HepG2 (cell line): Measurements from ENCODE around the gene MXRA8. TPM values are rescaled to one million over a fixed set of nuclear protein-coding genes. Genes with fewer than 3 reads are reported as not detected.
A peak's percentile ranks its signal among the peaks of the same experiment; 100 is the strongest.

ENCODE experiments used
- DMAP1 ChIP-seq: IDR thresholded peaks from 2 replicates; pipeline ENCODE4 v1.6.1; 2016
- HMG20B ChIP-seq: conservative IDR thresholded peaks from 2 replicates; pipeline ENCODE4 v1.6.1; 2016; ENCODE audit warnings: missing genetic modification reagents, missing compliant biosample characterization
- MLLT10 ChIP-seq: sonication (generic); formaldehyde crosslinking; IDR thresholded peaks from 2 replicates; pipeline ENCODE4 v1.4.0; 2020; ENCODE audit warnings: missing genetic modification reagents
- MYNN ChIP-seq: sonication (generic); formaldehyde crosslinking; IDR thresholded peaks from 2 replicates; pipeline ENCODE4 v1.4.0; 2020; ENCODE audit warnings: mild to moderate bottlenecking, low read depth, missing genetic modification reagents
- SALL1 ChIP-seq: sonication (generic); formaldehyde crosslinking; IDR thresholded peaks from 2 replicates; pipeline ENCODE4 v1.8.0; 2022; ENCODE audit warnings: mild to moderate bottlenecking, missing genetic modification reagents
- SIN3B ChIP-seq: fragments of 150-350 bp; IDR thresholded peaks from 2 replicates; pipeline ENCODE4 v1.6.1; 2014; ENCODE audit warnings: low read length
- TEAD2 ChIP-seq: sonication (generic); formaldehyde crosslinking; IDR thresholded peaks from 2 replicates; pipeline ENCODE4 v1.9.0; 2021; ENCODE audit warnings: missing genetic modification reagents
- TEAD3 ChIP-seq: optimal IDR thresholded peaks from 2 replicates; pipeline ENCODE3; 2016; ENCODE audit warnings: borderline replicate concordance
- TRIM24 ChIP-seq: sonication (generic); formaldehyde crosslinking; IDR thresholded peaks from 2 replicates; pipeline ENCODE4 v1.8.0; 2022; ENCODE audit warnings: mild to moderate bottlenecking, missing genetic modification reagents
- ZNF296 ChIP-seq: sonication (generic); formaldehyde crosslinking; conservative IDR thresholded peaks from 2 replicates; pipeline ENCODE4 v1.5.0; 2020; ENCODE audit warnings: mild to moderate bottlenecking, missing genetic modification reagents
- ZNF30 ChIP-seq: sonication (generic); formaldehyde crosslinking; IDR thresholded peaks from 2 replicates; pipeline ENCODE4 v1.5.0; 2020; ENCODE audit warnings: mild to moderate bottlenecking, missing genetic modification reagents
- ZNF329 ChIP-seq: sonication (generic); formaldehyde crosslinking; IDR thresholded peaks from 2 replicates; pipeline ENCODE4 v1.9.0; 2021; ENCODE audit warnings: low read depth, mild to moderate bottlenecking, missing genetic modification reagents
- ZNF496 ChIP-seq: sonication (generic); formaldehyde crosslinking; IDR thresholded peaks from 2 replicates; pipeline ENCODE4 v1.8.1; 2023; ENCODE audit warnings: mild to moderate bottlenecking, moderate library complexity, missing genetic modification reagents; ENCODE audit not compliant: insufficient replicate concordance
- ZNF501 ChIP-seq: sonication (generic); formaldehyde crosslinking; IDR thresholded peaks from 2 replicates; pipeline ENCODE4 v1.5.1; 2020; ENCODE audit warnings: mild to moderate bottlenecking, moderate library complexity, missing genetic modification reagents
- polyA plus RNA-seq, 8 experiments: library from polyadenylated mRNA; depleted of rRNA in 3 of 8; stranded (reverse) in 7 of 8; unstranded in 1 of 8; fragments of >200 nt; fragmentation: Illumina TruSeq in 4 of 8; extraction: Trizol in 4 of 8; gene quantifications; 2 replicates each; pipeline versions ENCODE4 v1.2.1 to v1.2.3, GENCODE V29; 2011 to 2016; ENCODE audit warnings: low read depth in 4 of 8, missing spikeins in 1 of 8, mixed read lengths in 1 of 8; ENCODE audit not compliant: insufficient read depth in 1 of 8
- total RNA-seq, 5 experiments: library from RNA; depleted of rRNA; stranded (reverse); fragments of >200 nt; fragmentation: Illumina TruSeq; extraction: Trizol; gene quantifications; 2 replicates each; pipeline ENCODE4 v1.2.3, GENCODE V29; 2016; ENCODE audit warnings: low read depth in 1 of 5
- TF ChIP-seq, protein P1 (sequence below): sonication (generic); formaldehyde crosslinking; IDR thresholded peaks from 2 replicates; pipeline ENCODE4 v1.9.0; 2022; ENCODE audit warnings: missing genetic modification reagents, mild to moderate bottlenecking, borderline replicate concordance
- TF ChIP-seq, protein P2 (sequence below): sonication (generic); formaldehyde crosslinking; IDR thresholded peaks from 2 replicates; pipeline ENCODE4 v1.4.0; 2020; ENCODE audit warnings: mild to moderate bottlenecking, missing genetic modification reagents, borderline replicate concordance
- TF ChIP-seq, protein P3 (sequence below): sonication (generic); formaldehyde crosslinking; IDR thresholded peaks from 2 replicates; pipeline ENCODE4 v1.4.0; 2020; ENCODE audit warnings: missing genetic modification reagents
- TF ChIP-seq, protein P4 (sequence below), 2 experiments: sonication (generic) in 1 of 2; formaldehyde crosslinking in 1 of 2; IDR thresholded peaks; 2 replicates each; pipeline versions ENCODE4 v1.4.0 to v1.6.1; 2016 to 2020; ENCODE audit warnings: borderline replicate concordance in 1 of 2, low read depth in 1 of 2, mild to moderate bottlenecking in 1 of 2, missing genetic modification reagents in 1 of 2
- TF ChIP-seq, protein P5 (sequence below): sonication (generic); formaldehyde crosslinking; IDR thresholded peaks from 2 replicates; pipeline ENCODE4 v1.4.0; 2020; ENCODE audit warnings: missing genetic modification reagents

Gene MXRA8
- total and polyA plus RNA-seq, 2 of the 13 experiments (the other 11 are each of a cell fraction or from before 2014, with no cell fraction given): 19.8 to 44.8 TPM

DNA sequence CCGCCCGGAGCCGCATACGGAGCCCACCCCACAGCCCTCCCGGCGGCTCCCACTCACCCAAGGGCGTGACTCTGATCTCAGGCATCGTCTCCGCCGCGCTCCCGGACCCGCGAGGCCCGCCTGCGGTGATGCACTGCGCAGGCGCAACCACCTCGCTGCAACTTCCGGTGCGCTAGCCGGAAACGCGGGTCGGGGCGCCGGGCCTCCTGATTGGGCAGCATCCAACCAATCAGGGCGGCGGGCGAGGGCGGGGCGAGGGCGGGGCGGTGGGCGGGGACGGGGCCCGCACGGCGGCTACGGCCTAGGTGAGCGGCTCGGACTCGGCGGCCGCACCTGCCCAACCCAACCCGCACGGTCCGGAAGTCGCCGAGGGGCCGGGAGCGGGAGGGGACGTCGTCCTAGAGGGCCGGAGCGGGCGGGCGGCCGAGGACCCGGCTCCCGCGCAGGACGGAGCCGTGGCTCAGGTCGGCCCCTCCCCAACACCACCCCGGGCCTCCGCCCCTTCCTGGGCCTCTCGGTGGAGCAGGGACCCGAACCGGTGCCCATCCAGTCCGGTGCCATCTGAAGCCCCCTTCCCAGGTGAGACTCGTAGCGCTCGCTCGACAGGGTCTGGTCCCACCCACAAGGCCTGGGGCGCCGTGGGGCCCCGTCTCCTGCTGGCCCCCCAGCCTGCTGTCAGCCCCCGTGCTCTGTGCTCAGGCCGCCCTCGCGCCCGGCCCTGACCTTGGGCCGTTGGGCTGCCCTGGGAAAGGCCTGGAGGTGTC, 33.6 kb downstream of the MXRA8 start, which contains the start of the genes CPTP and INTS11 (continued):
- TF ChIP-seq, protein P1, sequence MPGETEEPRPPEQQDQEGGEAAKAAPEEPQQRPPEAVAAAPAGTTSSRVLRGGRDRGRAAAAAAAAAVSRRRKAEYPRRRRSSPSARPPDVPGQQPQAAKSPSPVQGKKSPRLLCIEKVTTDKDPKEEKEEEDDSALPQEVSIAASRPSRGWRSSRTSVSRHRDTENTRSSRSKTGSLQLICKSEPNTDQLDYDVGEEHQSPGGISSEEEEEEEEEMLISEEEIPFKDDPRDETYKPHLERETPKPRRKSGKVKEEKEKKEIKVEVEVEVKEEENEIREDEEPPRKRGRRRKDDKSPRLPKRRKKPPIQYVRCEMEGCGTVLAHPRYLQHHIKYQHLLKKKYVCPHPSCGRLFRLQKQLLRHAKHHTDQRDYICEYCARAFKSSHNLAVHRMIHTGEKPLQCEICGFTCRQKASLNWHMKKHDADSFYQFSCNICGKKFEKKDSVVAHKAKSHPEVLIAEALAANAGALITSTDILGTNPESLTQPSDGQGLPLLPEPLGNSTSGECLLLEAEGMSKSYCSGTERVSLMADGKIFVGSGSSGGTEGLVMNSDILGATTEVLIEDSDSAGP (CRISPR knock-in tag): peak; percentile 41; the same call in 1 of the 2 replicates
- TF ChIP-seq SALL1 (CRISPR knock-in tag) (peak; percentile 55; the same call in 1 of the 2 replicates), SIN3B (no peak), TEAD2 (CRISPR knock-in tag) (no peak), TRIM24 (no peak), MLLT10 (CRISPR knock-in tag) (no peak), TEAD3 (CRISPR knock-in tag) (peak; percentile 6), HMG20B (CRISPR knock-in tag) (no peak), MYNN (CRISPR knock-in tag) (0 out of 2 replicates have a peak, but pooled peaks have one; percentile 54), ZNF496 (CRISPR knock-in tag) (no peak), ZNF30 (CRISPR knock-in tag) (no peak), DMAP1 (CRISPR knock-in tag) (peak; percentile 43; the same call in 1 of the 2 replicates), ZNF296 (CRISPR knock-in tag) (peak; percentile 68; the same call in 1 of the 2 replicates), ZNF329 (CRISPR knock-in tag) (peak; percentile 73; the same call in 1 of the 2 replicates), ZNF501 (peak; percentile 82)
- TF ChIP-seq, protein P2, sequence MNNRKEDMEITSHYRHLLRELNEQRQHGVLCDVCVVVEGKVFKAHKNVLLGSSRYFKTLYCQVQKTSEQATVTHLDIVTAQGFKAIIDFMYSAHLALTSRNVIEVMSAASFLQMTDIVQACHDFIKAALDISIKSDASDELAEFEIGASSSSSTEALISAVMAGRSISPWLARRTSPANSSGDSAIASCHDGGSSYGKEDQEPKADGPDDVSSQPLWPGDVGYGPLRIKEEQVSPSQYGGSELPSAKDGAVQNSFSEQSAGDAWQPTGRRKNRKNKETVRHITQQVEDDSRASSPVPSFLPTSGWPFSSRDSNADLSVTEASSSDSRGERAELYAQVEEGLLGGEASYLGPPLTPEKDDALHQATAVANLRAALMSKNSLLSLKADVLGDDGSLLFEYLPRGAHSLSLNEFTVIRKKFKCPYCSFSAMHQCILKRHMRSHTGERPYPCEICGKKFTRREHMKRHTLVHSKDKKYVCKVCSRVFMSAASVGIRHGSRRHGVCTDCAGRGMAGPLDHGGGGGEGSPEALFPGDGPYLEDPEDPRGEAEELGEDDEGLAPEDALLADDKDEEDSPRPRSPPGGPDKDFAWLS (CRISPR knock-in tag): no peak
- TF ChIP-seq, protein P3, sequence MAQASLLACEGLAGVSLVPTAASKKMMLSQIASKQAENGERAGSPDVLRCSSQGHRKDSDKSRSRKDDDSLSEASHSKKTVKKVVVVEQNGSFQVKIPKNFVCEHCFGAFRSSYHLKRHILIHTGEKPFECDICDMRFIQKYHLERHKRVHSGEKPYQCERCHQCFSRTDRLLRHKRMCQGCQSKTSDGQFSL: no peak
- TF ChIP-seq, protein P4, sequence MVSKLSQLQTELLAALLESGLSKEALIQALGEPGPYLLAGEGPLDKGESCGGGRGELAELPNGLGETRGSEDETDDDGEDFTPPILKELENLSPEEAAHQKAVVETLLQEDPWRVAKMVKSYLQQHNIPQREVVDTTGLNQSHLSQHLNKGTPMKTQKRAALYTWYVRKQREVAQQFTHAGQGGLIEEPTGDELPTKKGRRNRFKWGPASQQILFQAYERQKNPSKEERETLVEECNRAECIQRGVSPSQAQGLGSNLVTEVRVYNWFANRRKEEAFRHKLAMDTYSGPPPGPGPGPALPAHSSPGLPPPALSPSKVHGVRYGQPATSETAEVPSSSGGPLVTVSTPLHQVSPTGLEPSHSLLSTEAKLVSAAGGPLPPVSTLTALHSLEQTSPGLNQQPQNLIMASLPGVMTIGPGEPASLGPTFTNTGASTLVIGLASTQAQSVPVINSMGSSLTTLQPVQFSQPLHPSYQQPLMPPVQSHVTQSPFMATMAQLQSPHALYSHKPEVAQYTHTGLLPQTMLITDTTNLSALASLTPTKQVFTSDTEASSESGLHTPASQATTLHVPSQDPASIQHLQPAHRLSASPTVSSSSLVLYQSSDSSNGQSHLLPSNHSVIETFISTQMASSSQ (IDR thresholded peaks at IDR 0.05; ENCODE audit: low read depth): no peak
- TF ChIP-seq, protein P4 (CRISPR knock-in tag; IDR thresholded peaks at IDR 0.05; ENCODE audit: borderline replicate concordance): no peak
- TF ChIP-seq, protein P5, sequence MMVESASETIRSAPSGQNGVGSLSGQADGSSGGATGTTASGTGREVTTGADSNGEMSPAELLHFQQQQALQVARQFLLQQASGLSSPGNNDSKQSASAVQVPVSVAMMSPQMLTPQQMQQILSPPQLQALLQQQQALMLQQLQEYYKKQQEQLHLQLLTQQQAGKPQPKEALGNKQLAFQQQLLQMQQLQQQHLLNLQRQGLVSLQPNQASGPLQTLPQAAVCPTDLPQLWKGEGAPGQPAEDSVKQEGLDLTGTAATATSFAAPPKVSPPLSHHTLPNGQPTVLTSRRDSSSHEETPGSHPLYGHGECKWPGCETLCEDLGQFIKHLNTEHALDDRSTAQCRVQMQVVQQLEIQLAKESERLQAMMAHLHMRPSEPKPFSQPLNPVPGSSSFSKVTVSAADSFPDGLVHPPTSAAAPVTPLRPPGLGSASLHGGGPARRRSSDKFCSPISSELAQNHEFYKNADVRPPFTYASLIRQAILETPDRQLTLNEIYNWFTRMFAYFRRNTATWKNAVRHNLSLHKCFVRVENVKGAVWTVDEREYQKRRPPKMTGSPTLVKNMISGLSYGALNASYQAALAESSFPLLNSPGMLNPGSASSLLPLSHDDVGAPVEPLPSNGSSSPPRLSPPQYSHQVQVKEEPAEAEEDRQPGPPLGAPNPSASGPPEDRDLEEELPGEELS (CRISPR knock-in tag): 0 out of 2 replicates have a peak, but pooled peaks have one; percentile 26
